Activated B cell treated with CpG ODN at 0.5 μM for 24 hours (primary cell): ENCODE results near the gene PDCD1. TPM values are rescaled to one million over a fixed set of nuclear protein-coding genes. Genes with fewer than 3 reads are reported as not detected.
"Not testable (repeated sequence)": the region's sequence is repeated elsewhere in the genome, so short reads cannot be mapped to it uniquely, and the experiment has no call there.

Source experiments
- ATAC-seq: fragments of 200-7000 bp; cut with Tn5 transposase; one replicate; pipeline ENCODE4 v1.10.0; 2021; ENCODE audit warnings: low read depth, mild to moderate bottlenecking, moderate library complexity
- CTCF ChIA-PET: fragments of 350-600 bp; sonication (Branson Sonifier 250); formaldehyde crosslinking; loops from one replicate; lab custom pipeline; 2021; ENCODE audit warnings: antibody characterized with exemption; lab: Charles Lee
- POLR2A ChIA-PET: fragments of 350-600 bp; sonication (Branson Sonifier 250); formaldehyde crosslinking; loops from one replicate; lab custom pipeline; 2021; ENCODE audit warnings: antibody characterized with exemption; lab: Charles Lee
- DNase-seq: peaks from one replicate; pipeline ENCODE4 v3.0.0; 2022
- H3K27ac Mint-ChIP-seq: one replicate; pipeline ENCODE4 v1.8.0; 2020; ENCODE audit warnings: mixed read lengths
- H3K27me3 Mint-ChIP-seq: one replicate; pipeline ENCODE4 v1.8.0; 2021; ENCODE audit warnings: mixed read lengths
- H3K36me3 Mint-ChIP-seq: one replicate; pipeline ENCODE4 v1.8.0; 2021; ENCODE audit warnings: low read depth, mixed read lengths
- H3K4me1 Mint-ChIP-seq: one replicate; pipeline ENCODE4 v1.8.0; 2021; ENCODE audit warnings: mixed read lengths
- H3K4me3 Mint-ChIP-seq: one replicate; pipeline ENCODE4 v1.8.0; 2020; ENCODE audit warnings: mild to moderate bottlenecking, mixed read lengths
- H3K9me3 Mint-ChIP-seq: one replicate; pipeline ENCODE4 v1.8.0; 2020; ENCODE audit warnings: mixed read lengths
- CTCF ChIP-seq: fragments of 200-600 bp; IDR thresholded peaks from one replicate; pipeline ENCODE4 v1.8.0; 2022; ENCODE audit warnings: antibody characterized with exemption, mild to moderate bottlenecking
- intact Hi-C: fragments of 100-400 bp; cut with micrococcal nuclease; formaldehyde crosslinking; loops from one replicate; pipeline ENCODE4 v1.15.1; 2024
- total RNA-seq: library from RNA; stranded (reverse); gene quantifications from 2 replicates; pipeline ENCODE4 v1.2.3, GENCODE V29; 2022

The PDCD1 gene
- total RNA-seq, 1 donor from 2014 or later = 3.5 TPM

- CTCF ChIA-PET = no interaction called here
- TF ChIP-seq CTCF = no peak
- Mint-ChIP-seq H3K9me3 (peaks cover 2% of the 10 kb centered on the region), H3K4me3 (no peak overlapping the region), H3K4me1 (peaks cover 7% of the 10 kb centered on the region), H3K27ac (no peak overlapping the region), H3K27me3 (peaks cover 18% of the 10 kb centered on the region), H3K36me3 (no peaks in the 10 kb centered on the region)
- POLR2A ChIA-PET = no interaction called here
- ATAC-seq (no peak), DNase-seq (no peak)
- intact Hi-C loops = no loop called here
Observed at GRCh38 chr2:241822264-241822623, 36.5 kb downstream of the PDCD1 start.

- Mint-ChIP-seq H3K4me1 (peaks cover 9% of the 10 kb centered on the region), H3K27me3 (peaks cover 13% of the 10 kb centered on the region), H3K9me3 (no peaks in the 10 kb centered on the region), H3K27ac (no peak overlapping the region), H3K36me3 (no peaks in the 10 kb centered on the region), H3K4me3 (no peak overlapping the region)
- CTCF ChIA-PET = no interaction called here
- no peak for DNase-seq
- no peak for TF ChIP-seq CTCF
- ATAC-seq = no peak
- intact Hi-C loops = no loop called here
- POLR2A ChIA-PET = no interaction called here
Observed at GRCh38 chr2:241821460-241822263, 37.0 kb downstream of the PDCD1 start.

- TF ChIP-seq CTCF = no peak
- no peak for ATAC-seq
- ChIA-PET CTCF (no interaction called here), POLR2A (no interaction called here)
- intact Hi-C loops = no loop called here
- peaks cover 12% of the 10 kb centered on the region for H3K27me3 Mint-ChIP-seq
- H3K27ac Mint-ChIP-seq = no peak overlapping the region
- no peaks in the 10 kb centered on the region for H3K9me3 Mint-ChIP-seq
- no peak overlapping the region for H3K4me3 Mint-ChIP-seq
- H3K36me3 Mint-ChIP-seq = no peaks in the 10 kb centered on the region
- no peak for DNase-seq
- H3K4me1 Mint-ChIP-seq = peaks cover 9% of the 10 kb centered on the region
Observed at GRCh38 chr2:241820625-241821384, 37.9 kb downstream of the PDCD1 start.

- POLR2A ChIA-PET, H3K9me3 Mint-ChIP-seq, CTCF ChIA-PET, H3K27me3 Mint-ChIP-seq, DNase-seq, ATAC-seq, intact Hi-C loops, H3K27ac Mint-ChIP-seq, H3K36me3 Mint-ChIP-seq, H3K4me3 Mint-ChIP-seq: not testable (repeated sequence)
- peaks cover 11% of the 10 kb centered on the region for H3K4me1 Mint-ChIP-seq
Observed at GRCh38 chr2:241819947-241820624, 38.6 kb downstream of the PDCD1 start.

GRCh38 chr2:241818943-241819270 is 39.8 kb downstream of the PDCD1 start:
- Mint-ChIP-seq H3K36me3 (no peaks in the 10 kb centered on the region), H3K4me1 (peaks cover 15% of the 10 kb centered on the region), H3K9me3 (no peaks in the 10 kb centered on the region), H3K4me3 (no peak overlapping the region), H3K27ac (no peak overlapping the region), H3K27me3 (peaks cover 9% of the 10 kb centered on the region)
- DNase-seq (no peak), ATAC-seq (no peak)
- CTCF ChIA-PET = no interaction called here
- no peak for TF ChIP-seq CTCF
- intact Hi-C loops = no loop called here
- POLR2A ChIA-PET = no interaction called here
